ENCODE data around the gene PRDX2. TPM values are rescaled to one million over a fixed set of nuclear protein-coding genes. Genes with fewer than 3 reads are reported as not detected.
"Not testable (repeated sequence)": the region's sequence is repeated elsewhere in the genome, so short reads cannot be mapped to it uniquely, and the experiment has no call there.

Gene PRDX2
- total RNA-seq (171 TPM), polyA plus RNA-seq (ENCODE audit: insufficient read depth, low read depth, low replicate concordance) (664 TPM)
- long read RNA-seq, donor 1, transcript PRDX2-204 (4 exons, 699 nt), result minor isoform, 6 of 345 reads
- long read RNA-seq, donor 1, transcript PRDX2-201 (6 exons, 987 nt), result major isoform, 207 of 345 reads
- long read RNA-seq, donor 1, partial matches to known transcripts, result 110 of 345 reads
- long read RNA-seq, donor 1, other reads (novel, unspliced or antisense), result 21 of 345 reads
- long read RNA-seq, donor 2, transcript PRDX2-201 (6 exons, 987 nt), result major isoform, 168 of 247 reads
- long read RNA-seq, donor 2, partial matches to known transcripts, result 58 of 247 reads
- long read RNA-seq, donor 2, other reads (novel, unspliced or antisense), result 16 of 247 reads
- long read RNA-seq, donor 3, transcript PRDX2-201 (6 exons, 987 nt), result major isoform, 226 of 310 reads
- long read RNA-seq, donor 3, partial matches to known transcripts, result 55 of 310 reads
- long read RNA-seq, donor 3, other reads (novel, unspliced or antisense), result 25 of 310 reads
- long read RNA-seq, donor 4, transcript PRDX2-201 (6 exons, 987 nt), result major isoform, 179 of 239 reads
- long read RNA-seq, donor 4, partial matches to known transcripts, result 46 of 239 reads
- long read RNA-seq, donor 4, other reads (novel, unspliced or antisense), result 13 of 239 reads
- long read RNA-seq, donor 5, transcript PRDX2-201 (6 exons, 987 nt), result major isoform, 18 of 18 reads
- long read RNA-seq, donor 5, partial matches to known transcripts, result 0 of 18 reads
- long read RNA-seq, donor 5, other reads (novel, unspliced or antisense), result 0 of 18 reads
- long read RNA-seq, donor 6, transcript PRDX2-201 (6 exons, 987 nt), result major isoform, 265 of 386 reads
- long read RNA-seq, donor 6, partial matches to known transcripts, result 83 of 386 reads
- long read RNA-seq, donor 6, other reads (novel, unspliced or antisense), result 34 of 386 reads
- long read RNA-seq, donor 7, transcript PRDX2-201 (6 exons, 987 nt), result major isoform, 195 of 218 reads
- long read RNA-seq, donor 7, partial matches to known transcripts, result 10 of 218 reads
- long read RNA-seq, donor 7, other reads (novel, unspliced or antisense), result 12 of 218 reads
- long read RNA-seq, donor 8, transcript PRDX2-201 (6 exons, 987 nt), result major isoform, 198 of 271 reads
- long read RNA-seq, donor 8, partial matches to known transcripts, result 55 of 271 reads
- long read RNA-seq, donor 8, other reads (novel, unspliced or antisense), result 14 of 271 reads
- long read RNA-seq, donor 9, transcript PRDX2-201 (6 exons, 987 nt), result major isoform, 95 of 141 reads
- long read RNA-seq, donor 9, partial matches to known transcripts, result 33 of 141 reads
- long read RNA-seq, donor 9, other reads (novel, unspliced or antisense), result 9 of 141 reads
- long read RNA-seq, donor 10, transcript PRDX2-201 (6 exons, 987 nt), result major isoform, 129 of 194 reads
- long read RNA-seq, donor 10, transcript PRDX2-204 (4 exons, 699 nt), result minor isoform, 5 of 194 reads
- long read RNA-seq, donor 10, partial matches to known transcripts, result 47 of 194 reads
- long read RNA-seq, donor 10, other reads (novel, unspliced or antisense), result 10 of 194 reads

DNA sequence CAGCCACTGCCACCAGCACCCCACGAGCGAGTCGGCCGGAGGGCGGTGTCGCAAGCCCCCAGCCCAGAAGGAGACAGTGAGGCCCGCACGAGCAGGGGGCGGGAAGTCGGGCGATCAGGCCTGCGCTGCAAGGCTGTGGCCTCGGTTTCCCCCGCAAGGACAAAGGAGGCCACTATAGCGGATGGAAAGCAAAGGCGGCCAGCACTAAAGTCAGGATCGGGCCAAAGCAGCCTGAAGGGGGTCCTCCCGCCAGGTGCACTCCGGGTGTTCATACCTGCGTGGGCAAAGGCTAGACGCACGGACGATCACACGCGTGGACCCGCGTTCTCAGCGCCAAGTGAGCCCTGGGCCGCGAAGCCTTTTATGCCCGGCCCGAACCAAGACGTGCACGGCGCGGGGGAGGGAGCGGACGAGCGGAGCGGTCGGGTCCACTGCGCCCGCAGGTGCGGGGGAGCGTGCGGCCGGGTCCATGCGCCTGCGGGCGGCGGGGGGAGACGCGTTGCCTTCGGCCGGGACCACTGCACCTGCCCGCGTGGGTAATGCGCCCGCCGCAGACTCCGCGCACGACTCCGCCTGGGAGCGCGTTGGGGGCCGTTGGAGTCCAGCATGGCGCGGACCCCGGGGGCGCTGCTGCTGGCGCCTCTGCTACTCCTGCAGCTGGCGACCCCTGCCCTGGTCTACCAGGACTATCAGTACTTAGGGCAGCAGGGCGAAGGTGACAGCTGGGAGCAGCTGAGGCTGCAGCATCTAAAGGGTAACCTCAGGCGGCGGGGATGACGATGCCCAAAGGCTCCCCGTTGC lies at the start of gene PRDX2, which contains the start of gene THSD8:
TSS of gene PRDX2 (minus strand) at position 335 of the 801 bp plus-strand sequence. CDS start 539 bp downstream, outside the sequence.
TSS of gene THSD8 (plus strand) at position 604 of the 801 bp plus-strand sequence. CDS start at position 607, 3 bp downstream.
- no peaks in the 10 kb centered on the region for H3K27me3 ChIP-seq (ENCODE audit: control insufficient read depth, insufficient read depth, low read length)
- H3K4me1 ChIP-seq (ENCODE audit: control insufficient read depth in 2 of 3, insufficient read depth in 2 of 3, low read depth in 1 of 3, low read length in 3 of 3), result peaks cover 0 to 17% (median 10%) of the 10 kb centered on the region in 3 donors
- FAIRE-seq, result no peak
- peak within 1 kb of the TSS; percentile 80 to 87 for H3K27ac ChIP-seq (ENCODE audit: low read depth in 2 of 2, low read length in 2 of 2)
- peak; percentile 86 to 93 (median 92) for DNase-seq
- H3K9ac ChIP-seq (ENCODE audit: low read length in 3 of 3), result peak within 1 kb of the TSS; percentile 69 to 98 (median 91)
- H3K36me3 ChIP-seq (ENCODE audit: control insufficient read depth in 2 of 3, insufficient read depth in 3 of 3, low read length in 3 of 3), result peaks cover 0 to 9% (median 2%) of the 10 kb centered on the region in 3 donors
- H3K9me3 ChIP-seq (ENCODE audit: control insufficient read depth in 2 of 3, insufficient read depth in 1 of 3, low read length in 3 of 3), result no peaks in the 10 kb centered on the region
- intact Hi-C loops (cut with DNase I), result no loop called here
- peak; percentile 18 for TF ChIP-seq CTCF (IDR thresholded peaks at IDR 0.05; ENCODE audit: borderline replicate concordance, extremely low read depth, insufficient read depth)
- peak within 1 kb of the TSS; percentile 78 to 93 (median 90) for H3K4me3 ChIP-seq (ENCODE audit: low read length in 3 of 3)

DNA sequence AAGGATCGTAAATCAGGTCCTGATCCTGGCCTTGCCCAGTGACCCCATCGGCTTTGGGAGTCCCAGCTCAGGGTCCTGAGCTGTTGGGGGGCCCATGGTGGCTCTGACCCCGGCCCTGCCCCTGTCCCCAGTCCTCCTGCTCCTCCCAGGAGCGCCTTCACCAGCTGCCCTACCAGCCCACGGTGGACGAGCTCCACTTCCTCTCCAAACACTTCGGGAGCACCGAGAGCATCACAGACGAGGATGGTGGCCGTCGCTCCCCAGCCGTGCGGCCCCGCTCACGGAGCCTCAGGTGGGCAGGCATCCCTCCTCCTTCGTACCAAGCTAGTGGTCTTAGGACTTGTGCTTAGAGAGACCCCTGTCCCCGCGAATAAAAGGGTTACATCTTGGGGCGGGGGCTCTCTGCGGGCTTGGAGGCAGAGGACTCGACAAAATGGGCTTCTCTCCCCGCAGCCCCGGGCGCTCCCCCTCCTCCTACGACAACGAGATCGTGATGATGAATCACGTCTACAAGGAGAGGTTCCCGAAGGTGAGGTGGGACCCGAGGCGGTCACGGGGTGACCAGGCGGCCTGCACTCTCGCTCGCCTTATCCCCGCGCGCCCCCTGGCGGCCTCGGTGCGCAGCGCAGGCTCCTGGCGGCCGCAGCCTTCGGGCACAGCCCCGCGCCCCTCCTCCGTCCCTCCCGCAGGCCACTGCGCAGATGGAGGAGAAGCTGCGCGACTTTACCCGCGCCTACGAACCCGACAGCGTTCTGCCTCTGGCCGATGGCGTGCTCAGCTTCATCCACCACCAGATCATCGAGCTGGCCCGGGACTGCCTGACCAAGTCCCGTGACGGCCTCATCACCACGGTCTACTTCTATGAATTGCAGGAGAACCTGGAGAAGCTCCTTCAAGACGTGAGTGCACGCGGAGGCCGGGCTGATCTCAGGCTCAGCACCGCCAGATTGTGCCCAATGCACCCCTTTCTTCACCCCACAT lies 45.8 kb upstream of the PRDX2 start:
- DNase-seq (peak; percentile 85 to 93 (median 92)), FAIRE-seq (no peak)
- H3K4me1 ChIP-seq (ENCODE audit: control insufficient read depth in 2 of 3, insufficient read depth in 2 of 3, low read depth in 1 of 3, low read length in 3 of 3), result peaks cover 0 to 7% (median 0%) of the 10 kb centered on the region in 3 donors
- peak overlapping the region in 1 of 3 donors; percentile 33 for H3K4me3 ChIP-seq (ENCODE audit: low read length in 3 of 3)
- TF ChIP-seq CTCF (IDR thresholded peaks at IDR 0.05; ENCODE audit: borderline replicate concordance, extremely low read depth, insufficient read depth), result peak; percentile 99
- no peak overlapping the region for H3K9ac ChIP-seq (ENCODE audit: low read length in 3 of 3)
- H3K9me3 ChIP-seq (ENCODE audit: control insufficient read depth in 2 of 3, insufficient read depth in 1 of 3, low read length in 3 of 3), result no peaks in the 10 kb centered on the region
- no peaks in the 10 kb centered on the region for H3K36me3 ChIP-seq (ENCODE audit: control insufficient read depth in 2 of 3, insufficient read depth in 3 of 3, low read length in 3 of 3)
- H3K27me3 ChIP-seq (ENCODE audit: control insufficient read depth, insufficient read depth, low read length), result peaks cover 4% of the 10 kb centered on the region
- intact Hi-C loops (cut with DNase I), result no loop called here
- H3K27ac ChIP-seq (ENCODE audit: low read depth in 2 of 2, low read length in 2 of 2), result no peak overlapping the region

DNA sequence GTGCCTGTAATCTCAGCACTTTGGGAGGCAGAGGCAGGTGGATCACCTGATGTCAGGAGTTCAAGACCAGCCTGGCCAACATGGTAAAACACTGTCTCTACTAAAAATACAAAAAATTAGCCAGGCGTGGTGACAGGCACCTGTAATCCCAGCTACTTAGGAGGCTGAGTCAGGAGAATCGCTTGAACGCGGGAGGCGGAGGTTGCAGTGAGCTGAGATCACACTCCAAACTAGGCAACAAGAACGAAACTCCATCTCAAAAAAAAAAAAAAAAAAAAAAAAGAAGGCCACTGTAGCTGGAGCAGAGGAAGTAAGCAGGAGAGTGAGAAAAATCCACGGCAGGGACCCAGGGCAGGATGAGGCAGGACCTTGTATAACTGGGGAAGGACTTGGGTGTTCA lies 45.0 kb upstream of the PRDX2 start:
- H3K27me3 ChIP-seq (ENCODE audit: control insufficient read depth, insufficient read depth, low read length); H3K4me3 ChIP-seq (ENCODE audit: low read length in 3 of 3); H3K9ac ChIP-seq (ENCODE audit: low read length in 3 of 3); H3K4me1 ChIP-seq (ENCODE audit: control insufficient read depth in 2 of 3, insufficient read depth in 2 of 3, low read depth in 1 of 3, low read length in 3 of 3); intact Hi-C loops (cut with DNase I); H3K9me3 ChIP-seq (ENCODE audit: control insufficient read depth in 2 of 3, insufficient read depth in 1 of 3, low read length in 3 of 3); H3K36me3 ChIP-seq (ENCODE audit: control insufficient read depth in 2 of 3, insufficient read depth in 3 of 3, low read length in 3 of 3); H3K27ac ChIP-seq (ENCODE audit: low read depth in 2 of 2, low read length in 2 of 2); FAIRE-seq; DNase-seq: not testable (repeated sequence)
